ENCODE data around the gene TKT.

TKT gene

GRCh38 chr3:53178246-53178645 is 77.6 kb downstream of the TKT start:
- no peak for DNase-seq (ENCODE audit: low spot score)

- DNase-seq (ENCODE audit: low spot score): no peak
Observed at GRCh38 chr3:53175613-53176540, 79.9 kb downstream of the TKT start.
